Bronchial epithelial cell (primary cell): ENCODE measurements around the gene GMFB. TPM values are rescaled to one million over a fixed set of nuclear protein-coding genes. Genes with fewer than 3 reads are reported as not detected.

Experiments used
- DNase-seq: peaks from one replicate; pipeline ENCODE4 v3.0.0-alpha.2; 2010; ENCODE audit warnings: low read depth
- FAIRE-seq: peaks from 2 replicates; lab custom pipeline; 2011; peaks lifted over from hg19 to GRCh38; lab: Jason Lieb, UNC
- H3K27me3 ChIP-seq: 2 replicates; pipeline ENCODE4 v1.5.1; 2011; ENCODE audit warnings: low read length; ENCODE audit not compliant: control insufficient read depth, insufficient read depth
- H3K36me3 ChIP-seq: 2 replicates; pipeline ENCODE4 v1.5.1; 2011; ENCODE audit warnings: low read length; ENCODE audit not compliant: control insufficient read depth, insufficient read depth
- H3K4me3 ChIP-seq: 2 replicates; pipeline ENCODE4 v1.5.1; 2011; ENCODE audit warnings: mild to moderate bottlenecking, low read depth, low read length, control low read depth
- CTCF ChIP-seq: IDR thresholded peaks from 2 replicates; pipeline ENCODE4 v1.5.1; 2011; ENCODE audit warnings: mild to moderate bottlenecking, moderate library complexity, low read length, control low read depth, inconsistent platforms; ENCODE audit not compliant: insufficient read depth, severe bottlenecking
- total RNA-seq: library from RNA; depleted of rRNA; stranded (reverse); fragments of >200 nt; gene quantifications from 2 replicates; pipeline ENCODE4 v1.2.1, GENCODE V29; 2014

Gene GMFB
- total RNA-seq, 1 donor from 2014 or later: 55.0 TPM

DNA sequence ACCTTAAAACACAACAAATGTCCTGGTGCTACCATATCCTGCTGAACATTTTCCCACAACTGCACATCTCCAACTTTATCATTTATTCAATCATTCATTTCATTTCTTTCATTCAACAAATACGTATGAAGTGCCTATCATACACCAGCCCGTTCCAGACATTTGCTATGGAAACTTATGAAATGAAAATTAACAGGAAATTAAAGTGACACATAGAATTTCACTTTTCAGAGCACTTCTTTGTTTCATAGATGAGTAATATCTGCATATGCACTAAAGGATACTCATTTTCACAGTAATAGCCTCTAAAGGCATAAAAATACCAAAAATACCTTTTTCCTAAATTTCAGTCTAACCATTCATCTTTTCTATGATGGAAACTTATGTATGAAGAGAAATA is 60.3 kb downstream of the GMFB start:
- FAIRE-seq: no peak
- no peak for DNase-seq
- no peak for TF ChIP-seq CTCF
- Histone ChIP-seq H3K36me3 (peaks cover 13% of the 10 kb centered on the region), H3K4me3 (no peak overlapping the region), H3K27me3 (no peaks in the 10 kb centered on the region)

DNA sequence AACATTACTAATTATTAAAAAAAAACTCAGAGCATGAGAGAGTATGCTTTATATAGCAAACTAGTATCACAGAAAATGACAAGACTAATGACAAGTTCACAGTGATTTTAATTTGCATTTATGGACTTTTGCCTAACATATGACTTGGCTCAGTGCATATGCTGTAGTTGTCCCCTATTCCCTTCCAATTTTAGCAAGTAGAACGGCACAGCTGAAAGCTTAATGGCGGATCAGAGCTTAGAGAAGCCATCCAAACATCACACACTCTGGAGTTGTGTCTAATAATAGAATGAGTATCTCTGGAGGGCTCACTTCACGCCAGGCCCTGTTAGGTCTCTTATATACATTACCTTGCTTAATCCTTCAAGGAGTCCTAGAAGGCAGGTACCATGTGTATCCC is 60.9 kb downstream of the GMFB start:
- no peaks in the 10 kb centered on the region for H3K27me3 ChIP-seq
- no peak for FAIRE-seq
- H3K4me3 ChIP-seq: no peak overlapping the region
- DNase-seq: no peak
- TF ChIP-seq CTCF: no peak
- peaks cover 13% of the 10 kb centered on the region for H3K36me3 ChIP-seq

DNA sequence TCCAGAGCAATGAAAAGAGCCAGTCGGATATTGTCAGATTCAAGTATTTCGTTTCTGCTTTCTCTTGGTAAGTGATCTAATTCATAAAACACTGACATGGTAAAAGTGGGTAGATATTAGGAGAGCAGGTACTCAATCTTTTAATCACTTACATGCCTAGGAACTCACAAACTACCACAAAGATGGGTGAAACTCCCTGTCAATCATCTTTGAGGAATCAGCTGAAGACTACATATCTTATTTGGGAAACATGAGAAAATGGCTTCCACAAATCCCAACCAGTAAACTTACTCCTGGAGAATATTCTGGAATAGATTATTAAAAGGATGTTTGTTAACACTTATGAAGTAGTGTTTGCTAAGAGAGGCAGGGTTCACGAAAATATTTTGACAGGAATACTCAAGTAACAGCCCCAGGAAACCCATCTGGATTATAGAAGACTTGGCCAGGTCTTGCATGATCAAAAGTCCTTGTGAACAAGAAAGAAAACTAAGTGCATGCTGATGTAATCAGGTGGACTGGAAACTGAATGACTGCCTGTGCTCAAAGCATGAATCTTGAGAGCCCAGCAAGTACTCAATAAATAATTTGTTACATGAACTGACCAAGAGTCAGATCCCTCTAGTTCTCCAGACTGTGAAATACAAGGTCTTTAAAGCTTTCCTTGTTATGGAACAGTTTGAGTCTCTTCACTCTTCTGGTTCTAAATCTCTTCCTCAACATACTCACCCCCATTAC is 63.1 kb downstream of the GMFB start:
- H3K27me3 ChIP-seq: no peaks in the 10 kb centered on the region
- no peak for DNase-seq
- H3K4me3 ChIP-seq: no peak overlapping the region
- no peak for TF ChIP-seq CTCF
- peaks cover 9% of the 10 kb centered on the region for H3K36me3 ChIP-seq
- FAIRE-seq: no peak

DNA sequence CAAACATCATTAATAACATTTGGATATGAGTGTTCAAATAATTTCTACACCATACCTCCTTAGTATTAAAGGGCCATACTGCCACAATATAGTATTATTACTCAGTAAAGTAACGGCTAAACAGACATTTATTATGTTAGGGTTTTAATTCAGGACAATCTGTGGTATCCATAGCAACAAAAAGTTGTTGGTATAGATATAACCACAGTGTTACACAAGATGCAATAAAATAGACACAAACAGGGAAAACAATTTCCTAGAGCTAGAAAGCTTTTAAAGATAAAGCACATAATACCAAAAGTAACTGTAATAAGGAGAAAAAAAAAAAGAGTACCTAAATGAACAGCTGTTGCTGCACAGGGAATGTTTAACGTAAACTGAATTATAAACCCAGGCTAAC is 63.7 kb downstream of the GMFB start:
- no peak overlapping the region for H3K4me3 ChIP-seq
- FAIRE-seq: no peak
- no peak for DNase-seq
- H3K27me3 ChIP-seq: no peaks in the 10 kb centered on the region
- H3K36me3 ChIP-seq: peaks cover 7% of the 10 kb centered on the region
- no peak for TF ChIP-seq CTCF

Other genes starting within 250 kb of the GMFB start
- 3.7 and 15.4 TPM in 2 replicates for gene CDKN3, start 92.0 kb downstream of the GMFB start, total RNA-seq
- gene CNIH1, start 47.6 kb downstream of the GMFB start, total RNA-seq: 54.5 and 125 TPM in 2 replicates
- 19.7 and 20.6 TPM in 2 replicates for gene CGRRF1, start 20.9 kb upstream of the GMFB start, total RNA-seq
- gene SAMD4A, start 78.1 kb upstream of the GMFB start, total RNA-seq: 12.9 and 13.4 TPM in 2 replicates